ENCODE measurements around the gene ATF1.
A peak's percentile ranks its signal among the peaks of the same experiment; 100 is the strongest.

ATF1 gene

GRCh38 chr12:50763639-50764285 is at the start of gene ATF1:
ATF1 (plus strand) TSS chr12:50764101; CDS start chr12:50780146, 16,045 bp downstream.
- DNase-seq (ENCODE audit: insufficient read length, low spot score) (peak; percentile 85), FAIRE-seq (peak; percentile 88)

- FAIRE-seq (no peak), DNase-seq (ENCODE audit: insufficient read length, low spot score) (no peak)
Measured at GRCh38 chr12:50715174-50715573, 48.7 kb upstream of the ATF1 start.

GRCh38 chr12:50718760-50719159 is 45.1 kb upstream of the ATF1 start:
- FAIRE-seq: no peak

GRCh38 chr12:50720085-50720484 is 43.8 kb upstream of the ATF1 start:
- FAIRE-seq (no peak), DNase-seq (ENCODE audit: insufficient read length, low spot score) (no peak)

More at GRCh38 chr12:50718760-50719159, 45.1 kb upstream of the ATF1 start:
- DNase-seq (ENCODE audit: insufficient read length, low spot score): no peak

- DNase-seq (ENCODE audit: insufficient read length, low spot score) (no peak), FAIRE-seq (no peak)
Measured at GRCh38 chr12:50720501-50720900, 43.4 kb upstream of the ATF1 start.

- no peak for FAIRE-seq
- DNase-seq (ENCODE audit: insufficient read length, low spot score): no peak
Measured at GRCh38 chr12:50723865-50724264, 40.0 kb upstream of the ATF1 start.

GRCh38 chr12:50725011-50725942 is 38.6 kb upstream of the ATF1 start:
- no peak for FAIRE-seq
- DNase-seq (ENCODE audit: insufficient read length, low spot score): no peak

- FAIRE-seq: no peak
- DNase-seq (ENCODE audit: insufficient read length, low spot score): no peak
Measured at GRCh38 chr12:50727466-50727865, 36.4 kb upstream of the ATF1 start.

- FAIRE-seq: no peak
- DNase-seq (ENCODE audit: insufficient read length, low spot score): no peak
Measured at GRCh38 chr12:50728417-50728816, 35.5 kb upstream of the ATF1 start.

- FAIRE-seq: no peak
- no peak for DNase-seq (ENCODE audit: insufficient read length, low spot score)
Measured at GRCh38 chr12:50728841-50729240, 35.1 kb upstream of the ATF1 start.

GRCh38 chr12:50732591-50732990 is 31.3 kb upstream of the ATF1 start:
- FAIRE-seq (no peak), DNase-seq (ENCODE audit: insufficient read length, low spot score) (no peak)

- no peak for FAIRE-seq
- no peak for DNase-seq (ENCODE audit: insufficient read length, low spot score)
Measured at GRCh38 chr12:50733706-50734105, 30.2 kb upstream of the ATF1 start.

- no peak for FAIRE-seq
- peak; percentile 17 for DNase-seq (ENCODE audit: insufficient read length, low spot score)
Measured at GRCh38 chr12:50734409-50735263, 29.3 kb upstream of the ATF1 start.

GRCh38 chr12:50739611-50740010 is 24.3 kb upstream of the ATF1 start:
- FAIRE-seq: no peak
- DNase-seq (ENCODE audit: insufficient read length, low spot score): no peak

GRCh38 chr12:50740307-50740706 is 23.6 kb upstream of the ATF1 start:
- FAIRE-seq: no peak
- no peak for DNase-seq (ENCODE audit: insufficient read length, low spot score)

GRCh38 chr12:50742776-50743175 is 21.1 kb upstream of the ATF1 start:
- DNase-seq (ENCODE audit: insufficient read length, low spot score) (no peak), FAIRE-seq (no peak)

- DNase-seq (ENCODE audit: insufficient read length, low spot score) (no peak), FAIRE-seq (no peak)
Measured at GRCh38 chr12:50745861-50746260, 18.0 kb upstream of the ATF1 start.

GRCh38 chr12:50746431-50746830 is 17.5 kb upstream of the ATF1 start:
- no peak for DNase-seq (ENCODE audit: insufficient read length, low spot score)
- FAIRE-seq: no peak

- DNase-seq (ENCODE audit: insufficient read length, low spot score) (no peak), FAIRE-seq (no peak)
Measured at GRCh38 chr12:50747817-50748216, 16.1 kb upstream of the ATF1 start.

- DNase-seq (ENCODE audit: insufficient read length, low spot score): no peak
Measured at GRCh38 chr12:50749459-50749882, 14.4 kb upstream of the ATF1 start.

GRCh38 chr12:50750366-50750765 is 13.5 kb upstream of the ATF1 start:
- no peak for DNase-seq (ENCODE audit: insufficient read length, low spot score)
- FAIRE-seq: no peak

More at GRCh38 chr12:50749459-50749882, 14.4 kb upstream of the ATF1 start:
- no peak for FAIRE-seq
